B cell (primary cell): ENCODE measurements around the gene ERLEC1. TPM values are rescaled to one million over a fixed set of nuclear protein-coding genes. Genes with fewer than 3 reads are reported as not detected.

Experiments
- ATAC-seq: fragments of 200-7000 bp; cut with Tn5 transposase; one replicate; pipeline ENCODE4 v1.10.0; 2021; ENCODE audit warnings: low read depth, mild to moderate bottlenecking, moderate number of reproducible peaks, moderate library complexity
- CTCF ChIA-PET: fragments of 350-600 bp; sonication (Branson Sonifier 250); formaldehyde crosslinking; loops from one replicate; lab custom pipeline; 2021; ENCODE audit warnings: antibody characterized with exemption, inconsistent platforms; lab: Charles Lee
- POLR2A ChIA-PET: fragments of 350-600 bp; sonication (Branson Sonifier 250); formaldehyde crosslinking; loops from one replicate; lab custom pipeline; 2021; ENCODE audit warnings: antibody characterized with exemption; lab: Charles Lee
- DNase-seq: peaks from one replicate; pipeline ENCODE4 v3.0.0; 2013
- H2AFZ ChIP-seq: 2 replicates; pipeline ENCODE4 v1.6.1; 2012; ENCODE audit warnings: mild to moderate bottlenecking, low read depth, low read length; ENCODE audit not compliant: insufficient read depth, poor library complexity, severe bottlenecking
- H3K27ac ChIP-seq, 2 donors: 1 replicate in 1 of 2; 2 replicates in 1 of 2; pipeline ENCODE4 v1.5.1; 2012 to 2013; ENCODE audit warnings: low read length in 2 of 2, mild to moderate bottlenecking in 2 of 2, moderate library complexity in 1 of 2
- H3K27me3 ChIP-seq, 4 experiments: fragments of 200-600 bp in 1 of 4; sonication (generic) in 1 of 4; replicated peaks in 1 of 4; 1 replicate in 2 of 4; 2 replicates in 2 of 4; pipeline versions ENCODE4 v1.6.1 to v1.7.0; 2013 to 2016; ENCODE audit warnings: low read length in 3 of 4, mild to moderate bottlenecking in 2 of 4, mixed read lengths in 1 of 4, moderate library complexity in 1 of 4; ENCODE audit not compliant: insufficient read depth in 4 of 4, control insufficient read depth in 3 of 4; ENCODE audit errors: control extremely low read depth in 1 of 4
- H3K36me3 ChIP-seq, 2 experiments: replicated peaks in 1 of 2; 1 replicate in 1 of 2; 2 replicates in 1 of 2; pipeline versions ENCODE4 v1.6.1 to v1.7.1; 2013; ENCODE audit warnings: low read length in 1 of 2; ENCODE audit not compliant: insufficient read depth in 2 of 2, control insufficient read depth in 1 of 2; ENCODE audit errors: control extremely low read depth in 1 of 2, extremely low read depth in 1 of 2
- H3K4me1 ChIP-seq, 2 donors: fragments of 200-600 bp in 1 of 2; sonication (generic) in 1 of 2; 1 replicate in 1 of 2; 2 replicates in 1 of 2; pipeline versions ENCODE4 v1.5.1 to v1.6.1; 2013 to 2017; ENCODE audit warnings: low read length in 2 of 2; ENCODE audit not compliant: control insufficient read depth in 2 of 2, insufficient read depth in 2 of 2
- H3K4me2 ChIP-seq: replicated peaks from 2 replicates; pipeline ENCODE3; 2012; ENCODE audit warnings: mild to moderate bottlenecking, low read depth, low read length; ENCODE audit not compliant: poor library complexity, severe bottlenecking
- H3K4me3 ChIP-seq, 5 experiments: fragments of 200-600 bp in 1 of 5; sonication (generic) in 1 of 5; 1 replicate in 3 of 5; 2 replicates in 2 of 5; pipeline versions ENCODE4 v1.5.1 to v1.7.0; 2011 to 2016; ENCODE audit warnings: low read length in 4 of 5, mild to moderate bottlenecking in 4 of 5, low read depth in 2 of 5, control low read depth in 1 of 5, moderate library complexity in 1 of 5; ENCODE audit not compliant: insufficient read depth in 1 of 5; ENCODE audit errors: control extremely low read depth in 1 of 5, extremely low read depth in 1 of 5
- H3K79me2 ChIP-seq: fragments of 200-600 bp; sonication (generic); one replicate; pipeline ENCODE4 v1.6.0; 2016; ENCODE audit warnings: low read length; ENCODE audit not compliant: control insufficient read depth, insufficient read depth
- H3K9ac ChIP-seq: fragments of 200-600 bp; sonication (generic); 2 replicates; pipeline ENCODE4 v1.6.1; 2017; ENCODE audit warnings: mild to moderate bottlenecking, low read length, moderate library complexity
- H3K9me3 ChIP-seq, 3 donors: one replicate each; pipeline versions ENCODE4 v1.6.1 to v1.7.1; 2013; ENCODE audit warnings: low read length in 2 of 3; ENCODE audit not compliant: control insufficient read depth in 2 of 3, insufficient read depth in 1 of 3; ENCODE audit errors: control extremely low read depth in 1 of 3
- H4K20me1 ChIP-seq: 2 replicates; pipeline ENCODE4 v1.6.0; 2012; ENCODE audit warnings: mild to moderate bottlenecking, low read length; ENCODE audit not compliant: insufficient read depth, control insufficient read depth, poor library complexity, severe bottlenecking
- H3K27ac Mint-ChIP-seq: one replicate; pipeline ENCODE4 v1.8.0; 2021; ENCODE audit warnings: mixed read lengths
- H3K27me3 Mint-ChIP-seq: one replicate; pipeline ENCODE4 v1.8.0; 2021; ENCODE audit warnings: mixed read lengths
- H3K4me1 Mint-ChIP-seq: one replicate; pipeline ENCODE4 v1.8.0; 2021; ENCODE audit warnings: mixed read lengths
- H3K4me3 Mint-ChIP-seq: one replicate; pipeline ENCODE4 v1.8.0; 2021; ENCODE audit warnings: mixed read lengths
- H3K9me3 Mint-ChIP-seq: one replicate; pipeline ENCODE4 v1.8.0; 2022; ENCODE audit warnings: mixed read lengths; ENCODE audit not compliant: insufficient read depth
- EZH2 ChIP-seq: IDR thresholded peaks from 2 replicates; pipeline ENCODE4 v1.6.1; 2012; ENCODE audit warnings: borderline replicate concordance, low read depth, mild to moderate bottlenecking, moderate library complexity, low read length; ENCODE audit not compliant: insufficient read depth, poor library complexity, severe bottlenecking
- WGBS: methylation state at CpG from one replicate; pipeline ENCODE4 v1.1.5; 2013; ENCODE audit warnings: missing lambda C conversion rate; ENCODE audit not compliant: insufficient coverage; 5-methylcytosine and 5-hydroxymethylcytosine counted together
- intact Hi-C: fragments of 100-400 bp; cut with micrococcal nuclease; formaldehyde crosslinking; loops from one replicate; pipeline ENCODE4 v1.10.0; 2022
- polyA plus RNA-seq: library from polyadenylated mRNA; depleted of rRNA; stranded (reverse); fragments of >200 nt; gene quantifications from 2 replicates; pipeline ENCODE4 v1.2.3, GENCODE V29; 2012
- total RNA-seq, 2 donors: library from RNA; stranded (reverse); fragments of 120-200 nt in 1 of 2; gene quantifications; 1 replicate in 1 of 2; 2 replicates in 1 of 2; pipeline versions ENCODE4 v1.2.3 to v1.2.4, GENCODE V29; 2013 to 2022
- TF ChIP-seq, protein P1 (sequence below): fragments of 200-600 bp; IDR thresholded peaks from one replicate; pipeline ENCODE4 v1.8.0; 2022; ENCODE audit warnings: antibody characterized with exemption, mild to moderate bottlenecking

ERLEC1 gene
- total and polyA plus RNA-seq, 2 donors (not counting 1 experiment from before 2014, with no cell fraction given): 20.4 to 22.9 TPM

DNA sequence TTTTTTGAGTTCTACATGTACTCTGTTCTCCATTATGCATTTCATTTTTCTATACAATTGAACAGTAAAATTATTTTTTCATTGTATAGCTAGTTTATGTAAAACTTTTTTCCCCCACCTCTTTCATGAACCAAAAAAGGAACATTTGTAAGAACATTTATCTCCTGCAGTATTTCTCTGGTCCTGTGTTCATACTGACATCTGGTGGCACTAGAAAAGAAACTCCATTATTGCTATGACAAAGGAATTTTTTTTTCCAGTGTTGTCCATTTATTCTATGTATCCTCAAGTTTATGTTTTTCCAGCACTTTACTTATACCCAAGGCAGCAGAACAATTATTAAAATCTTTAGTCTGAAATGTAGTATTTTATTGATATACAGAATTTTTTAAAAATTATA, 46.7 kb upstream of the ERLEC1 start:
- H3K27me3 Mint-ChIP-seq: no peaks in the 10 kb centered on the region
- Histone ChIP-seq H3K9ac (no peak overlapping the region), H3K36me3 (peaks cover 0 to 7% of the 10 kb centered on the region in 2 experiments), H3K9me3 (no peaks in the 10 kb centered on the region), H3K4me1 (no peaks in the 10 kb centered on the region), H2AFZ (no peak overlapping the region), H3K4me3 (no peak overlapping the region), H3K27ac (no peak overlapping the region), H3K79me2 (peaks cover under 1% of the 10 kb centered on the region), H4K20me1 (no peaks in the 10 kb centered on the region), H3K4me2 (no peak overlapping the region), H3K27me3 (no peaks in the 10 kb centered on the region)
- no peak for TF ChIP-seq EZH2
- TF ChIP-seq, protein P1, sequence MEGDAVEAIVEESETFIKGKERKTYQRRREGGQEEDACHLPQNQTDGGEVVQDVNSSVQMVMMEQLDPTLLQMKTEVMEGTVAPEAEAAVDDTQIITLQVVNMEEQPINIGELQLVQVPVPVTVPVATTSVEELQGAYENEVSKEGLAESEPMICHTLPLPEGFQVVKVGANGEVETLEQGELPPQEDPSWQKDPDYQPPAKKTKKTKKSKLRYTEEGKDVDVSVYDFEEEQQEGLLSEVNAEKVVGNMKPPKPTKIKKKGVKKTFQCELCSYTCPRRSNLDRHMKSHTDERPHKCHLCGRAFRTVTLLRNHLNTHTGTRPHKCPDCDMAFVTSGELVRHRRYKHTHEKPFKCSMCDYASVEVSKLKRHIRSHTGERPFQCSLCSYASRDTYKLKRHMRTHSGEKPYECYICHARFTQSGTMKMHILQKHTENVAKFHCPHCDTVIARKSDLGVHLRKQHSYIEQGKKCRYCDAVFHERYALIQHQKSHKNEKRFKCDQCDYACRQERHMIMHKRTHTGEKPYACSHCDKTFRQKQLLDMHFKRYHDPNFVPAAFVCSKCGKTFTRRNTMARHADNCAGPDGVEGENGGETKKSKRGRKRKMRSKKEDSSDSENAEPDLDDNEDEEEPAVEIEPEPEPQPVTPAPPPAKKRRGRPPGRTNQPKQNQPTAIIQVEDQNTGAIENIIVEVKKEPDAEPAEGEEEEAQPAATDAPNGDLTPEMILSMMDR: no peak
- no peak overlapping the region for H3K4me3 Mint-ChIP-seq
- POLR2A ChIA-PET: no interaction called here
- no peaks in the 10 kb centered on the region for H3K9me3 Mint-ChIP-seq
- H3K27ac Mint-ChIP-seq: no peak overlapping the region
- no peak for ATAC-seq
- CTCF ChIA-PET: no interaction called here
- no peak for DNase-seq
- peaks cover 5% of the 10 kb centered on the region for H3K4me1 Mint-ChIP-seq
- intact Hi-C loops: no loop called here

DNA sequence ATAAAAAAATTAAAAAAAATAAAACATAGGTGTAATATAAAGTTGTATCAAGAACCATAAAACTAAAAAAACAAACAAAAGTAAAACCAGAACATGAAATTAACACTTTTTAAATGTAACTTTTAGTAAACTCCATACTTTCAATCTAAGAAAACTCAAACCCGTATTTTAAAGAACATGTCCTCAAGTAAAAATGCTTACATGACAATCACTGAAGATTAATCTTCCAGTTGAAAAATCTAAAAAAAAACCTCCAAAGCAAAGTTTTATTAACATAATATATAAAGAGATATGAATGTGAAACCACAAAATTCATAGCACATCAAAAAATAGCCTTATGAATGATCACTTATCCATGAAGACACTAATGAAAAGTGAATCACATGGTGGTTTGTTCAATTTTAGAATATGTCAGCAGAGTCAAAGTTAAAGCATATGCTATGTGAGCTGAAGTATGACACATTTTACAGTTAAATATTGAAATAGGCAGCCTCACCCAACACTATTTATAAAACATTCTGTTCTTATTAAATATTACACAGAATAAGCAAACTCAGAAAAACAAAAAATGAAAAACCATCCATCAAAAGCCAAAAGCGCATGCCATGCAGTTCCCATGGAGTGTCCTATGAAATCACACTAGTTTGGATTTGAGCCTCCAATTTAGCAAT, 42.3 kb upstream of the ERLEC1 start:
- H3K27ac Mint-ChIP-seq: no peak overlapping the region

More for the DNA sequence above, 42.3 kb upstream of the ERLEC1 start:
- peaks cover 6% of the 10 kb centered on the region for H3K4me1 Mint-ChIP-seq
- Histone ChIP-seq H3K4me1 (no peaks in the 10 kb centered on the region), H3K27me3 (no peaks in the 10 kb centered on the region), H2AFZ (no peak overlapping the region), H3K9ac (no peak overlapping the region), H3K9me3 (no peaks in the 10 kb centered on the region), H3K4me2 (no peak overlapping the region), H3K79me2 (no peaks in the 10 kb centered on the region), H3K4me3 (no peak overlapping the region), H3K36me3 (peaks cover 4 to 7% of the 10 kb centered on the region in 2 experiments), H4K20me1 (no peaks in the 10 kb centered on the region), H3K27ac (no peak overlapping the region)
- TF ChIP-seq, protein P1: no peak
- TF ChIP-seq EZH2: no peak
- intact Hi-C loops: no loop called here
- POLR2A ChIA-PET: no interaction called here
- H3K27me3 Mint-ChIP-seq: no peaks in the 10 kb centered on the region
- WGBS: no CpG with 5 or more reads among the region's 2 CpGs
- no peaks in the 10 kb centered on the region for H3K9me3 Mint-ChIP-seq
- H3K4me3 Mint-ChIP-seq: no peak overlapping the region
- DNase-seq (no peak), ATAC-seq (no peak)
- CTCF ChIA-PET: no interaction called here
